SK-N-SH (cell line): ENCODE data around the gene PLIN1. TPM values are rescaled to one million over a fixed set of nuclear protein-coding genes. Genes with fewer than 3 reads are reported as not detected.

Experiments used
- CTCF ChIA-PET: fragments of 300-600, 350-600 bp; formaldehyde crosslinking; extraction: SDS; loops from one replicate; lab custom pipeline; 2021; lab: Yijun Ruan, JAX
- POLR2A ChIA-PET: fragments of 350-600 bp; sonication (Branson Sonifier 250); formaldehyde crosslinking; extraction: SDS; loops from one replicate; lab custom pipeline; 2020; ENCODE audit warnings: antibody characterized with exemption, inconsistent platforms; lab: Yijun Ruan, JAX
- DNase-seq: peaks from one replicate; pipeline ENCODE4 v3.0.0; 2012
- H2AFZ ChIP-seq: fragments of 200-600 bp; sonication (generic); 2 replicates; pipeline ENCODE4 v1.8.1; 2016; ENCODE audit warnings: antibody characterized with exemption, mild to moderate bottlenecking, low read depth
- H3F3A ChIP-seq: fragments of 200-600 bp; sonication (generic); replicated peaks from 2 replicates; pipeline ENCODE3; 2016; ENCODE audit warnings: antibody characterized with exemption, mild to moderate bottlenecking; ENCODE audit not compliant: insufficient read depth
- H3K27ac ChIP-seq, 2 experiments: fragments of 200-500 bp in 1 of 2; fragments of 200-600 bp in 1 of 2; sonication (Bioruptor generic) in 1 of 2; sonication (generic), shearing (Covaris generic) in 1 of 2; 2 replicates each; pipeline versions ENCODE4 v1.5.1 to v1.6.1; 2014 to 2016; ENCODE audit warnings: low read depth in 2 of 2, inconsistent platforms in 1 of 2, low read length in 1 of 2, mild to moderate bottlenecking in 1 of 2, mixed read lengths in 1 of 2
- H3K27me3 ChIP-seq: fragments of 200-600 bp; sonication (generic), shearing (Covaris generic); 2 replicates; pipeline ENCODE4 v1.6.1; 2016; ENCODE audit warnings: mixed run types; ENCODE audit not compliant: insufficient read depth
- H3K36me3 ChIP-seq, 2 experiments: fragments of 200-500 bp in 1 of 2; fragments of 200-600 bp in 1 of 2; sonication (Bioruptor generic) in 1 of 2; sonication (generic) in 1 of 2; replicated peaks in 1 of 2; 2 replicates each; pipeline versions ENCODE3 to v1.5.1; 2014 to 2016; ENCODE audit warnings: low read length in 1 of 2, mild to moderate bottlenecking in 1 of 2; ENCODE audit not compliant: insufficient read depth in 2 of 2, control insufficient read depth in 1 of 2
- H3K4me1 ChIP-seq, 2 experiments: fragments of 200-500 bp in 1 of 2; fragments of 200-600 bp in 1 of 2; sonication (Bioruptor generic) in 1 of 2; sonication (generic), shearing (Covaris generic) in 1 of 2; 2 replicates each; pipeline versions ENCODE4 v1.5.1 to v1.6.1; 2014 to 2016; ENCODE audit warnings: low read depth in 1 of 2, low read length in 1 of 2, mixed run types in 1 of 2; ENCODE audit not compliant: insufficient read depth in 2 of 2, control insufficient read depth in 1 of 2
- H3K4me2 ChIP-seq: fragments of 200-600 bp; sonication (generic), shearing (Covaris generic); 2 replicates; pipeline ENCODE4 v1.6.1; 2017; ENCODE audit warnings: mixed run types
- H3K4me3 ChIP-seq, 2 experiments: fragments of 200-500 bp in 1 of 2; fragments of 200-600 bp in 1 of 2; sonication (Bioruptor generic) in 1 of 2; sonication (generic), shearing (Covaris generic) in 1 of 2; 2 replicates each; pipeline versions ENCODE4 v1.5.1 to v1.8.1; 2014 to 2016; ENCODE audit warnings: low read depth in 2 of 2, inconsistent platforms in 1 of 2, low read length in 1 of 2, mild to moderate bottlenecking in 1 of 2, mixed read lengths in 1 of 2, moderate library complexity in 1 of 2
- H3K79me2 ChIP-seq: fragments of 200-600 bp; sonication (generic); 2 replicates; pipeline ENCODE4 v1.8.1; 2017; ENCODE audit warnings: mild to moderate bottlenecking; ENCODE audit not compliant: insufficient read depth
- H3K9ac ChIP-seq: fragments of 200-600 bp; sonication (generic); 2 replicates; pipeline ENCODE4 v1.6.1; 2017; ENCODE audit warnings: mixed run types
- H3K9me2 ChIP-seq: fragments of 200-600 bp; sonication (generic); 2 replicates; pipeline ENCODE4 v1.6.1; 2017; ENCODE audit warnings: mixed run types
- H3K9me3 ChIP-seq: fragments of 200-600 bp; sonication (generic); 2 replicates; pipeline ENCODE4 v1.6.1; 2017; ENCODE audit warnings: mixed run types, mild to moderate bottlenecking, moderate library complexity
- H4K20me1 ChIP-seq: fragments of 200-600 bp; sonication (generic); 2 replicates; pipeline ENCODE4 v1.6.1; 2017; ENCODE audit warnings: mild to moderate bottlenecking, mixed run types; ENCODE audit not compliant: insufficient read depth
- CHD2 ChIP-seq: fragments of 150-350 bp; IDR thresholded peaks from 2 replicates; pipeline ENCODE4 v1.6.1; 2018; ENCODE audit warnings: low read length; ENCODE audit not compliant: partially characterized antibody
- EP300 ChIP-seq, 2 experiments: IDR thresholded peaks; 2 replicates each; pipeline versions ENCODE4 v1.4.0 to v1.6.1; 2012; ENCODE audit warnings: borderline replicate concordance in 1 of 2, low read depth in 1 of 2, low read length in 1 of 2
- GATA2 ChIP-seq: sonication (generic); formaldehyde crosslinking; IDR thresholded peaks from 2 replicates; pipeline ENCODE4 v1.5.0; 2020; ENCODE audit warnings: mild to moderate bottlenecking, missing genetic modification reagents
- JUND ChIP-seq: IDR thresholded peaks from 2 replicates; pipeline ENCODE4 v1.4.0; 2012
- RAD21 ChIP-seq: IDR thresholded peaks from 2 replicates; pipeline ENCODE4 v1.6.1; 2012; ENCODE audit warnings: mild to moderate bottlenecking, low read length
- RFX5 ChIP-seq: IDR thresholded peaks from 2 replicates; pipeline ENCODE4 v1.6.1; 2012; ENCODE audit warnings: mild to moderate bottlenecking, improper control_type of control experiment, low read length
- SIN3A ChIP-seq: IDR thresholded peaks from 2 replicates; pipeline ENCODE4 v1.6.1; 2012; ENCODE audit warnings: low read depth, mild to moderate bottlenecking, low read length, moderate library complexity, borderline replicate concordance
- TAF1 ChIP-seq: IDR thresholded peaks from 2 replicates; pipeline ENCODE4 v1.6.1; 2012; ENCODE audit warnings: low read depth, mild to moderate bottlenecking, low read length, moderate library complexity, borderline replicate concordance
- TEAD4 ChIP-seq: IDR thresholded peaks from 2 replicates; pipeline ENCODE4 v1.4.0; 2012; ENCODE audit warnings: mild to moderate bottlenecking, borderline replicate concordance; ENCODE audit not compliant: insufficient read depth
- YY1 ChIP-seq: IDR thresholded peaks from 2 replicates; pipeline ENCODE4 v1.4.0; 2012; ENCODE audit warnings: low read depth, mild to moderate bottlenecking
- WGBS: methylation state at CpG from one replicate; pipeline ENCODE4 v1.1.6; 2017; ENCODE audit warnings: low lambda C conversion rate; 5-methylcytosine and 5-hydroxymethylcytosine counted together
- polyA plus RNA-seq, 3 experiments: library from polyadenylated mRNA; depleted of rRNA; stranded (reverse); fragments of >200 nt; gene quantifications; 2 replicates each; pipeline ENCODE4 v1.2.3, GENCODE V29; 2012
- TF ChIP-seq, protein P1 (sequence below): IDR thresholded peaks from 2 replicates; pipeline ENCODE4 v1.4.0; 2012; ENCODE audit warnings: low read depth, borderline replicate concordance
- TF ChIP-seq, protein P2 (sequence below): IDR thresholded peaks from 2 replicates; pipeline ENCODE4 v1.6.1; 2012; ENCODE audit warnings: mild to moderate bottlenecking, low read depth, low read length, moderate library complexity
- TF ChIP-seq, protein P3 (sequence below): IDR thresholded peaks from 2 replicates; pipeline ENCODE4 v1.4.0; 2012; ENCODE audit warnings: low read depth, borderline replicate concordance

The PLIN1 gene
- polyA plus RNA-seq, 1 of the 3 experiments (the other 2 are of a cell fraction), result 0.08 TPM

DNA sequence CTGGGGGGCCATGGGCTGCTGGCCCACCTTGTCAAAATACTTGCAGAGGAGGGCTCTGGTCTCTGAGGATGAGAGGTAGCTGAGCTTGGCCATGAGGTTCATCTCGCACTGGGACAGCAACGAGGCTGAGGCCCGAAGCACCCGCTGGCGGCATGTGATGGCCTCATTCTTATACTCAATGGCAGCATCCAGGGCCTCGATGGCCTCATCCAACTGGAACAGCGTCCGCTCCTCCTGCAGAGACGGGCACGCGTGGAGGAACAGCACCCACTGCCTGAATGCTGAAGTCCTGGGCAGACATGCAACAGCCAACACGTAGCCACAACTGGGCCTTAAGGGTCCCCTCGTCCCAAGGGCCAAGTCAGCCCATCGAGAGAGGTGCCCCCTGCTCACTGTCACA, 48.9 kb downstream of the PLIN1 start:
- no peak overlapping the region for H3K4me3 ChIP-seq
- CTCF ChIA-PET, result interaction anchor here (5.5 kb wide), 1 partner anchor 16 kb away, joined by 27 read pairs; no protein-coding TSS in a partner anchor
- 93% methylated on average over 10 of the region's 14 CpGs for WGBS
- H3K79me2 ChIP-seq, result no peaks in the 10 kb centered on the region
- no peak overlapping the region for H2AFZ ChIP-seq
- no peaks in the 10 kb centered on the region for H3K4me1 ChIP-seq
- POLR2A ChIA-PET, result no interaction called here
- DNase-seq, result no peak
- no peaks in the 10 kb centered on the region for H3K9me3 ChIP-seq
- no peaks in the 10 kb centered on the region for H4K20me1 ChIP-seq
- no peaks in the 10 kb centered on the region for H3F3A ChIP-seq
- no peak overlapping the region for H3K9ac ChIP-seq
- TF ChIP-seq, protein P1, sequence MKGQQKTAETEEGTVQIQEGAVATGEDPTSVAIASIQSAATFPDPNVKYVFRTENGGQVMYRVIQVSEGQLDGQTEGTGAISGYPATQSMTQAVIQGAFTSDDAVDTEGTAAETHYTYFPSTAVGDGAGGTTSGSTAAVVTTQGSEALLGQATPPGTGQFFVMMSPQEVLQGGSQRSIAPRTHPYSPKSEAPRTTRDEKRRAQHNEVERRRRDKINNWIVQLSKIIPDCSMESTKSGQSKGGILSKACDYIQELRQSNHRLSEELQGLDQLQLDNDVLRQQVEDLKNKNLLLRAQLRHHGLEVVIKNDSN, result no peak
- TF ChIP-seq, protein P2, sequence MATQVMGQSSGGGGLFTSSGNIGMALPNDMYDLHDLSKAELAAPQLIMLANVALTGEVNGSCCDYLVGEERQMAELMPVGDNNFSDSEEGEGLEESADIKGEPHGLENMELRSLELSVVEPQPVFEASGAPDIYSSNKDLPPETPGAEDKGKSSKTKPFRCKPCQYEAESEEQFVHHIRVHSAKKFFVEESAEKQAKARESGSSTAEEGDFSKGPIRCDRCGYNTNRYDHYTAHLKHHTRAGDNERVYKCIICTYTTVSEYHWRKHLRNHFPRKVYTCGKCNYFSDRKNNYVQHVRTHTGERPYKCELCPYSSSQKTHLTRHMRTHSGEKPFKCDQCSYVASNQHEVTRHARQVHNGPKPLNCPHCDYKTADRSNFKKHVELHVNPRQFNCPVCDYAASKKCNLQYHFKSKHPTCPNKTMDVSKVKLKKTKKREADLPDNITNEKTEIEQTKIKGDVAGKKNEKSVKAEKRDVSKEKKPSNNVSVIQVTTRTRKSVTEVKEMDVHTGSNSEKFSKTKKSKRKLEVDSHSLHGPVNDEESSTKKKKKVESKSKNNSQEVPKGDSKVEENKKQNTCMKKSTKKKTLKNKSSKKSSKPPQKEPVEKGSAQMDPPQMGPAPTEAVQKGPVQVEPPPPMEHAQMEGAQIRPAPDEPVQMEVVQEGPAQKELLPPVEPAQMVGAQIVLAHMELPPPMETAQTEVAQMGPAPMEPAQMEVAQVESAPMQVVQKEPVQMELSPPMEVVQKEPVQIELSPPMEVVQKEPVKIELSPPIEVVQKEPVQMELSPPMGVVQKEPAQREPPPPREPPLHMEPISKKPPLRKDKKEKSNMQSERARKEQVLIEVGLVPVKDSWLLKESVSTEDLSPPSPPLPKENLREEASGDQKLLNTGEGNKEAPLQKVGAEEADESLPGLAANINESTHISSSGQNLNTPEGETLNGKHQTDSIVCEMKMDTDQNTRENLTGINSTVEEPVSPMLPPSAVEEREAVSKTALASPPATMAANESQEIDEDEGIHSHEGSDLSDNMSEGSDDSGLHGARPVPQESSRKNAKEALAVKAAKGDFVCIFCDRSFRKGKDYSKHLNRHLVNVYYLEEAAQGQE, result no peak
- TF ChIP-seq SIN3A (no peak), TEAD4 (no peak), RAD21 (no peak), RFX5 (no peak), CHD2 (no peak), GATA2 (CRISPR knock-in tag) (no peak), YY1 (no peak), JUND (no peak), EP300 (IDR thresholded peaks at IDR 0.05; ENCODE audit: borderline replicate concordance in 1 of 2, low read depth in 1 of 2, low read length in 1 of 2) (no peak), TAF1 (no peak)
- TF ChIP-seq, protein P3, sequence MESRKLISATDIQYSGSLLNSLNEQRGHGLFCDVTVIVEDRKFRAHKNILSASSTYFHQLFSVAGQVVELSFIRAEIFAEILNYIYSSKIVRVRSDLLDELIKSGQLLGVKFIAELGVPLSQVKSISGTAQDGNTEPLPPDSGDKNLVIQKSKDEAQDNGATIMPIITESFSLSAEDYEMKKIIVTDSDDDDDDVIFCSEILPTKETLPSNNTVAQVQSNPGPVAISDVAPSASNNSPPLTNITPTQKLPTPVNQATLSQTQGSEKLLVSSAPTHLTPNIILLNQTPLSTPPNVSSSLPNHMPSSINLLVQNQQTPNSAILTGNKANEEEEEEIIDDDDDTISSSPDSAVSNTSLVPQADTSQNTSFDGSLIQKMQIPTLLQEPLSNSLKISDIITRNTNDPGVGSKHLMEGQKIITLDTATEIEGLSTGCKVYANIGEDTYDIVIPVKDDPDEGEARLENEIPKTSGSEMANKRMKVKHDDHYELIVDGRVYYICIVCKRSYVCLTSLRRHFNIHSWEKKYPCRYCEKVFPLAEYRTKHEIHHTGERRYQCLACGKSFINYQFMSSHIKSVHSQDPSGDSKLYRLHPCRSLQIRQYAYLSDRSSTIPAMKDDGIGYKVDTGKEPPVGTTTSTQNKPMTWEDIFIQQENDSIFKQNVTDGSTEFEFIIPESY, result no peak
- no peak overlapping the region for H3K27ac ChIP-seq
- H3K9me2 ChIP-seq, result no peaks in the 10 kb centered on the region
- no peaks in the 10 kb centered on the region for H3K27me3 ChIP-seq
- peaks cover 31 to 75% of the 10 kb centered on the region in 2 experiments for H3K36me3 ChIP-seq
- H3K4me2 ChIP-seq, result no peak overlapping the region
